ENCODE results near the gene SOX13. TPM values are rescaled to one million over a fixed set of nuclear protein-coding genes. Genes with fewer than 3 reads are reported as not detected.
"Not testable (repeated sequence)": the region's sequence is repeated elsewhere in the genome, so short reads cannot be mapped to it uniquely, and the experiment has no call there.

Gene SOX13
- total RNA-seq, 2 experiments from 2014 or later, result 0.73 to 1.1 TPM

- Mint-ChIP-seq H3K27me3 (no peaks in the 10 kb centered on the region), H3K36me3 (ENCODE audit: low read depth) (no peaks in the 10 kb centered on the region), H3K4me1 (no peaks in the 10 kb centered on the region), H3K27ac (no peak overlapping the region), H3K9me3 (ENCODE audit: low read depth) (no peaks in the 10 kb centered on the region), H3K4me3 (no peak overlapping the region)
- DNase-seq (no peak), ATAC-seq (no peak)
- CTCF ChIA-PET, result no interaction called here
- POLR2A ChIA-PET, result no interaction called here
- intact Hi-C loops (cut with DNase I, micrococcal nuclease), result no loop called here
These were observed 30.4 kb upstream of the SOX13 start for GRCh38 chr1:204042516-204042915.

- no peak overlapping the region for H3K4me3 Mint-ChIP-seq
- DNase-seq (no peak), ATAC-seq (no peak)
- no peaks in the 10 kb centered on the region for H3K27me3 Mint-ChIP-seq
- ChIA-PET POLR2A (no interaction called here), CTCF (no interaction called here)
- no peaks in the 10 kb centered on the region for H3K4me1 Mint-ChIP-seq
- intact Hi-C loops (cut with DNase I, micrococcal nuclease), result no loop called here
- no peaks in the 10 kb centered on the region for H3K36me3 Mint-ChIP-seq (ENCODE audit: low read depth)
- no peaks in the 10 kb centered on the region for H3K9me3 Mint-ChIP-seq (ENCODE audit: low read depth)
- H3K27ac Mint-ChIP-seq, result no peak overlapping the region
These were observed 29.2 kb upstream of the SOX13 start for GRCh38 chr1:204043680-204044079.

DNA sequence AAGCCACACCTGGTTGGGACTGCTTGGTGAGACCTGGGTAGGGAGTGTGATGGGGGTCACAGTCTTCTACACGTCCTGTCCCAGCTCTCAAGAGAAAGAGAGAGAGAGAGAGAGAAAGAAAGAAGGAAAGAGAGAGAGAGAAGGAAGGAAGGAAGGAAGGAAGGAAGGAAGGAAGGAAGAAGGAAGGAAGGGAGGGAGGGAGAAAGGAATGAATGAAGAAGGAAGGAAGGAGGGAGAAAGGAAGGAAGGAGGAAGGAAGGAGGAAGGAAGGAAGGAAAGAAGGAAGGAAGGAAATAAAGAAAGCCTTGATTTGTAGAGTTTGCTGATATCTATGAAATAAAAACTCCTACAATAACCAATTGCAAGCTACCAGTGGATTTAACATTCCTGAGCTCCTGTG, 28.5 kb upstream of the SOX13 start:
- DNase-seq (no peak), ATAC-seq (no peak)
- ChIA-PET POLR2A (no interaction called here), CTCF (interaction anchor here (0.6 kb wide), 1 partner anchor 38 kb away, joined by 3 read pairs; no protein-coding TSS in a partner anchor)
- Mint-ChIP-seq H3K4me3 (no peak overlapping the region), H3K27ac (no peak overlapping the region), H3K9me3 (ENCODE audit: low read depth) (no peaks in the 10 kb centered on the region), H3K27me3 (no peaks in the 10 kb centered on the region), H3K36me3 (ENCODE audit: low read depth) (no peaks in the 10 kb centered on the region), H3K4me1 (no peaks in the 10 kb centered on the region)
- intact Hi-C loops (cut with DNase I, micrococcal nuclease), result no loop called here

GRCh38 chr1:204045430-204045829, 27.5 kb upstream of the SOX13 start:
- H3K4me3 Mint-ChIP-seq, result no peak overlapping the region
- H3K36me3 Mint-ChIP-seq (ENCODE audit: low read depth), result no peaks in the 10 kb centered on the region
- H3K27ac Mint-ChIP-seq, result no peak overlapping the region
- POLR2A ChIA-PET, result no interaction called here
- intact Hi-C loops (cut with DNase I, micrococcal nuclease), result no loop called here
- H3K4me1 Mint-ChIP-seq, result no peaks in the 10 kb centered on the region
- ATAC-seq (no peak), DNase-seq (no peak)
- no peaks in the 10 kb centered on the region for H3K9me3 Mint-ChIP-seq (ENCODE audit: low read depth)
- CTCF ChIA-PET, result no interaction called here
- no peaks in the 10 kb centered on the region for H3K27me3 Mint-ChIP-seq

DNA sequence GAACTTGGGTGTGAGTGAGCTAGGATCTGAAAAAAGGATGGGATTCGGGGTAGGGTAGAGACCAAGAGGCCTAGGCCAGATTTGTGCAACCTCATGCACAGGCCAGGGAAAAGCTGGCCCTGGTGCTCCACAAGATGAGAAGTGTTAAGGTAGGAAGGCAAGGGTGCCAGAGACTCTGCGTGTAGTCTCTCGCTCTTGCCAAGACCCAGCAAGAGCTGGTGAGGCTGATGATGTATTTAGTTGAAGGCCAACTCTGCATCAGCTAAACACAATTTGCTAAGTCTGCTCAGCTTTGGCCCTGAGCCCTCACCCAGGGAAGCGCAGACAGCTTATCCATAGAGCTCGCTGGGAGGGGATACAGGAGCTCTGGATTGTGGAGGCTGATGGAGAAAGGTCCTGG, 26.6 kb upstream of the SOX13 start:
- H3K27ac Mint-ChIP-seq, result no peak overlapping the region
- H3K4me3 Mint-ChIP-seq, result no peak overlapping the region
- H3K9me3 Mint-ChIP-seq (ENCODE audit: low read depth), result no peaks in the 10 kb centered on the region
- H3K36me3 Mint-ChIP-seq (ENCODE audit: low read depth), result no peaks in the 10 kb centered on the region
- H3K4me1 Mint-ChIP-seq, result no peaks in the 10 kb centered on the region
- no peak for ATAC-seq
- no peaks in the 10 kb centered on the region for H3K27me3 Mint-ChIP-seq
- no peak for DNase-seq
- intact Hi-C loops (cut with DNase I, micrococcal nuclease), result no loop called here
- ChIA-PET CTCF (interaction anchor here (0.5 to 0.6 kb wide), 3 partner anchors 8 to 321 kb away, joined by 3 read pairs; no protein-coding TSS in a partner anchor), POLR2A (no interaction called here)

- CTCF ChIA-PET; POLR2A ChIA-PET; H3K4me1 Mint-ChIP-seq; H3K4me3 Mint-ChIP-seq; H3K36me3 Mint-ChIP-seq (ENCODE audit: low read depth); H3K27me3 Mint-ChIP-seq; DNase-seq; intact Hi-C loops (cut with DNase I, micrococcal nuclease); H3K27ac Mint-ChIP-seq; ATAC-seq; H3K9me3 Mint-ChIP-seq (ENCODE audit: low read depth): not testable (repeated sequence)
These were observed 24.1 kb upstream of the SOX13 start for GRCh38 chr1:204048796-204049195.

GRCh38 chr1:204051258-204051657, 21.7 kb upstream of the SOX13 start:
- ChIA-PET POLR2A (no interaction called here), CTCF (interaction anchor here (0.6 kb wide), 1 partner anchor 783 kb away, joined by 3 read pairs; no protein-coding TSS in a partner anchor)
- intact Hi-C loops (cut with DNase I, micrococcal nuclease), result no loop called here
- H3K27ac Mint-ChIP-seq, result no peak overlapping the region
- no peaks in the 10 kb centered on the region for H3K36me3 Mint-ChIP-seq (ENCODE audit: low read depth)
- ATAC-seq (no peak), DNase-seq (no peak)
- H3K4me3 Mint-ChIP-seq, result no peak overlapping the region
- H3K27me3 Mint-ChIP-seq, result no peaks in the 10 kb centered on the region
- no peaks in the 10 kb centered on the region for H3K4me1 Mint-ChIP-seq
- no peaks in the 10 kb centered on the region for H3K9me3 Mint-ChIP-seq (ENCODE audit: low read depth)

DNA sequence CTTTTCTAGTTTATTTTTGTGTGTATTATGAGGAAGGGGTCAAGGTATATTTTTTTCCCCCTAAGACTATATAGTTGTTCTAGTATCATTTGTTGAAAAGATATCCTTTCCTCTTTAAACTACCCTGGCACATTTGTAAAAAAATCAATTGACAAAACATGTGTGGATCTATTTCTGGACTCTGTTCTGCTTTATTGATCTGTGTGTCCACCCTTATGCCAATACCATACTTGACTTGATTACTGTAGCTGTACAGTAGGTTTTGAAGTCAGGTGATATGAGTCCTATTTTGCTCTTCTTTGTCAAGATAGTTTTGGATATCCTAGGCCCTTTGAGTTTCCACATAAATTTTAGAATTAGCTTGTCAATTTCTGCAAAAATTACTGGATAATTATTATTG, 21.2 kb upstream of the SOX13 start:
- Mint-ChIP-seq H3K36me3 (ENCODE audit: low read depth) (no peaks in the 10 kb centered on the region), H3K4me1 (no peaks in the 10 kb centered on the region), H3K9me3 (ENCODE audit: low read depth) (no peaks in the 10 kb centered on the region), H3K27ac (no peak overlapping the region), H3K27me3 (no peaks in the 10 kb centered on the region), H3K4me3 (no peak overlapping the region)
- intact Hi-C loops (cut with DNase I, micrococcal nuclease), result no loop called here
- ATAC-seq, result no peak
- no peak for DNase-seq
- CTCF ChIA-PET, result interaction anchor here (0.6 kb wide), 1 partner anchor 784 kb away, joined by 3 read pairs; no protein-coding TSS in a partner anchor
- POLR2A ChIA-PET, result no interaction called here

DNA sequence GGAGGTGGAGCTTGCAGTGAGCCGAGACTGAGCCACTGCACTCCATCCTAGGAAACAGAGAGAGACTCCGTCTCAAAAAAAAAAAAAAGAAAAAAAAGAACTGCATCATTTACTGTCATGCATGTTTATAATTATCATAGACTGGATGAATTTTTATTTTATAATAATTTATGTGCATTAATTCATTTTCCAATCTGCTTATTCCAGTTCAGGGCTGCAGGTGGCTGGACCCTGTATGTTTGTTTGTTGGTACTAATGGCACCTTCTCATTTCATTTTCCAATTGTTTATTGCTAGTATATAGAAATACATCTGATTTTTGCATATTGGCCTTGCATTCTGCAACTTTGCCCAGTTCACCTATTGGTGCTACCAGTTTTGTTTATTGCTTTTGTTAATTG, 19.0 kb upstream of the SOX13 start:
- peaks cover 3% of the 10 kb centered on the region for H3K27me3 Mint-ChIP-seq
- DNase-seq, result no peak
- no peaks in the 10 kb centered on the region for H3K4me1 Mint-ChIP-seq
- H3K9me3 Mint-ChIP-seq (ENCODE audit: low read depth), result no peaks in the 10 kb centered on the region
- no peak overlapping the region for H3K27ac Mint-ChIP-seq
- H3K4me3 Mint-ChIP-seq, result no peak overlapping the region
- intact Hi-C loops (cut with DNase I, micrococcal nuclease), result no loop called here
- no peak for ATAC-seq
- no peaks in the 10 kb centered on the region for H3K36me3 Mint-ChIP-seq (ENCODE audit: low read depth)
- POLR2A ChIA-PET, result no interaction called here
- CTCF ChIA-PET, result no interaction called here

- no peak for DNase-seq
- H3K9me3 Mint-ChIP-seq (ENCODE audit: low read depth), result no peaks in the 10 kb centered on the region
- no peak overlapping the region for H3K27ac Mint-ChIP-seq
- ChIA-PET POLR2A (no interaction called here), CTCF (interaction anchor here (0.6 to 1.0 kb wide), 2 partner anchors 54 to 94 kb away, joined by 3 read pairs; no protein-coding TSS in a partner anchor)
- intact Hi-C loops (cut with DNase I, micrococcal nuclease), result no loop called here
- no peak for ATAC-seq
- peaks cover 3% of the 10 kb centered on the region for H3K27me3 Mint-ChIP-seq
- no peak overlapping the region for H3K4me3 Mint-ChIP-seq
- H3K36me3 Mint-ChIP-seq (ENCODE audit: low read depth), result no peaks in the 10 kb centered on the region
- no peaks in the 10 kb centered on the region for H3K4me1 Mint-ChIP-seq
These were observed 12.9 kb upstream of the SOX13 start for GRCh38 chr1:204059970-204060369.

DNA sequence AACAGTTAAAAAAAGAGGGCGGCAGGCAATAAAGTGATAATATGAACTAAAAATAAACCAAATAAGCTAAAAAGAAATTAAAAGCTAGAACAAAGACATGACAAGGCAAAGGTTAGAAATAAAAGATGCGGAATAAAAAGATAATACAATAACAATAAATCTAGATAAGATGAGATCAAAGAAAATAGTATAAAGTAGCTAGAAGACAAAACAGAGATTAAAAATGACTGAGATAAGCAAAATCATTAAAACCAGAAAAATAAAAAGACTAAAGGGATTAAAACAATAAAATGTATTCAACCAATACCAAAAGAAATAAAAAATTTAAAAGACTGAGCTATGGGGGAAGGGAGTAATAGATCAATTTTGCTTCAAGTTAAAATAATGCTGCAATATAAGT, 10.8 kb upstream of the SOX13 start:
- intact Hi-C loops (cut with DNase I, micrococcal nuclease), result no loop called here
- no peak for ATAC-seq
- no peak for DNase-seq
- H3K4me1 Mint-ChIP-seq, result peaks cover 8% of the 10 kb centered on the region
- ChIA-PET POLR2A (no interaction called here), CTCF (interaction anchor here (0.6 kb wide), 1 partner anchor 270 kb away, joined by 4 read pairs; no protein-coding TSS in a partner anchor)
- H3K4me3 Mint-ChIP-seq, result no peak overlapping the region
- H3K36me3 Mint-ChIP-seq (ENCODE audit: low read depth), result no peaks in the 10 kb centered on the region
- no peaks in the 10 kb centered on the region for H3K9me3 Mint-ChIP-seq (ENCODE audit: low read depth)
- no peak overlapping the region for H3K27ac Mint-ChIP-seq
- peaks cover 3% of the 10 kb centered on the region for H3K27me3 Mint-ChIP-seq

DNA sequence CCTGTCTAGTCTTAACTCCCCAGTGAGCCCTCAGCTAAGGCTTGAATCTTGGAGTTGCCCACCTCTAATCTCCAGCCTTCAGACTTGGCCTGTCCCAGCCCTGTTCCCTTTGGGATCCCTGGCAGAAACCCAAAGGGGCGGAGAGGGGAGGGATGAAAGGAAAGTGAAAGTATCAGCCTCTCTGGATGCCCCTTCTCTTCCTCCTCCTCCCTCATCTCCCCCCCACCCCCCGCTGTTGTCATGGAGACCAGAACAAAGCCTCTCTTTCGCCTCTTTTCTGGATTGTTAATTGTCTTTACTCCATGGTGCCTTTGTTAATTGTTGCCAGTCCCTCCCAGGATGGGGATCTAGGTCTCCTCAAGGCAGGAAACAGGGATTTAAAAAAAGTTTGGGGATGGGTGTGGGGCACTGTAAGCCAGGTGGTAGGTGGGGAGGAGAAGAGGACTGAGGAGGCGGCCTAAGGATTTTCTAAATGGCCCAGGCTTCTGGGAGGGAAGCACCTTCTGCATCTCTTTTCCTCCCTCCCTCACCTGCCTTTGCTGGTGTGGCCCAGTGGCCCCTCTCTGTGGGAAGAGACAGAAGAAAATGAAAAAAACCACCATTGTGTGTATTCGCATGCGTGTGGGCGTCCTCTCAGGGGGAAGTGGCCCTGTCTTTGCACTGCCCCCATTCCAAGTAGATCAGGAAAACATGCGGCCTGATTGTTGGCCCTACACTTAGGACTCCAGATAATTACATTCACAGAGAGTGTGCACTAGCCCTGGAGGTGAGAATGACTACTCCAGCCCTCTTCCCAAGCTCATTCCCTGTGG, 7.5 kb upstream of the SOX13 start:
- Mint-ChIP-seq H3K4me1 (peaks cover 8% of the 10 kb centered on the region), H3K9me3 (ENCODE audit: low read depth) (peaks cover 6% of the 10 kb centered on the region), H3K27me3 (peaks cover 7% of the 10 kb centered on the region), H3K4me3 (no peak overlapping the region), H3K27ac (no peak overlapping the region), H3K36me3 (ENCODE audit: low read depth) (no peaks in the 10 kb centered on the region)
- intact Hi-C loops (cut with DNase I, micrococcal nuclease), result no loop called here
- no peak for ATAC-seq
- CTCF ChIA-PET, result interaction anchor here (0.7 kb wide), 1 partner anchor 668 kb away, joined by 3 read pairs; no protein-coding TSS in a partner anchor
- POLR2A ChIA-PET, result no interaction called here
- DNase-seq, result no peak
